Stromal cell of bone marrow (primary cell): Measurements from ENCODE around the gene STK10.
"Not testable (repeated sequence)": the region's sequence is repeated elsewhere in the genome, so short reads cannot be mapped to it uniquely, and the experiment has no call there.

Experiments used
- DNase-seq: peaks from one replicate; pipeline ENCODE4 v3.0.0-alpha.2; 2012; ENCODE audit warnings: low read depth

Gene STK10

DNA sequence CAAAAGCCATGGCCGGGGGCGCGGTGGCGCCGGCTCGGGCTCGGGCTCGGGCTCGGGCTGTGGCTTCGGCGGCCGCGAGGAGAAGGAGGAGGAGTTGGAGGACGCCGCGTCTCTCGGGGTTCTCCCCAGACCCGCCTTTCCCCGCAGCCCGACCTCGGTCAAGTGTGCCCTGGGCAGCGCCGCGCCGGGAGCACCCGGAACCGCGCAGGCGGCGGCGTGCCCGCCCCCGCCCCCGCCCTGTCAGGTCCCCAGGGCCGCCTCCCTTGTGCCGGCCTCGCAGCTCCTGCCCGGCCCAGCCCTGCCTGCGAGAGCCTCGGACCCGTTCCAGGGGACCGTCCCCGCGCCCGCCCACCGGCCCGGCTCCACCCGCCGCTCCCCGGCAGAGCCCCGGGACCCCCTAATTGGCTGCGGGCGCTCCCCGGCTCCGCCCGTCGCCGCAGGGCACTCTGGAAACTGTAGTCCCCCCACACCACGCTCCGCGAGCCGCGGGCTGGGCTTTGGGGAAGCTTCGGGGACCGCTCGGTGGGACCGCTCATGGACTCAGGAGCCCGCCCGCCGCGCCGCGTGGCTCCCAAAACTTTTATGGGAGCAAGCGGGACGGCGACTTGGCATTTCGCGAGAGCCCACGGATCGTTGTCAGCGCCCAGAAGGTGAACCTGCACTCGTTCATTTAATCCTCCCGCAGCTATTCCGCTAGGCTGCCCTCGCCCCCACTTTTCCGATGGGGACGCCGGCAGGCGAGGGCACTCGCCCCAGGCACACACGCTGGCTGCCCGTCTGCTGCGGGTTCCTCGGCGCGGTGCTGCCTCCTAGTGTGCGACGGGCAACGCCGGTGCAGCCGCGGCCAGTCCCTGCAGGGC lies at the start of gene STK10:
STK10 (minus strand) TSS at position 192 of the 860 bp plus-strand sequence; CDS start at position 10, 182 bp downstream.
- DNase-seq = peak; percentile 82

DNA sequence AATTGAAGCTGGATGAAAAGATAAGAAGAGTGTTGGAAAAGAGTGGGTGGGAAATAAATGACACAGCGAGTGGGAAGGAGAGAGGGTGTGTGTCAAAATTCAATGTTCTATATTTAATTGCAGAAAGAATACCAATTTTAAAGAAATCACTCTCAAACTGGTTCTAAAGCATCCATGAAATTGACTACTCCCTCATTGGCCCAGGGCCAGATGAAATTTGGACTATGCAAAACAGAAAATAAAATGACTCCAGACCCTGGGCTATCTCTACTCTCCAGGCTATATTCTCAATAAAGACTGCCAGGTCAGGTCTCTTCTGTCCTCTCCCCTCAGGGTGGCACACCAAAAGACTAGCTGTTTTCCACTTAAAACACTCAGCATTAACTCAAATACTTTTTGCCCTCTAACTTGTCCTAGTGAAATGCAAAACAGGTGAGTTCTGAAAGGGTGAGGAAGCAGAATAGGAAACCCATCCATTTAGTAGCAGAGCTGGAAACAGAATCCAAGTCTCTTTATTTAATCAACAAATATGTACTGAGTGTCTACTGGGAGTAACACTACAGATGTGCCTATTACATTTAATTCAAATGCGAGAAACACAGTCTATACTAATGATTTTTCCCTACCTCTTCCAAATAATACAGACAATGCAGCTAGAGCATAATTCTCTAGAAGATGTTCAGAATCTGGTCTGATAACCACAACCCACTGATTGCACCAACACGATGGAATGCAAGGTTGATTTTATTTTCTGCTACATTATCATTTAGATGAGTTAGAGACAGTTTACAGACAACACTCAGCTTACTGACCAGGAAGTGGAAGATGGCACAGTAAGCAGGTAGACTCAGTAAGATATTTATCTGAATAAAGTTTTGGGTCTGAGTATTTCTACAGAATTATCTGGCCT lies 48.1 kb upstream of the STK10 start:
- no peak for DNase-seq

DNA sequence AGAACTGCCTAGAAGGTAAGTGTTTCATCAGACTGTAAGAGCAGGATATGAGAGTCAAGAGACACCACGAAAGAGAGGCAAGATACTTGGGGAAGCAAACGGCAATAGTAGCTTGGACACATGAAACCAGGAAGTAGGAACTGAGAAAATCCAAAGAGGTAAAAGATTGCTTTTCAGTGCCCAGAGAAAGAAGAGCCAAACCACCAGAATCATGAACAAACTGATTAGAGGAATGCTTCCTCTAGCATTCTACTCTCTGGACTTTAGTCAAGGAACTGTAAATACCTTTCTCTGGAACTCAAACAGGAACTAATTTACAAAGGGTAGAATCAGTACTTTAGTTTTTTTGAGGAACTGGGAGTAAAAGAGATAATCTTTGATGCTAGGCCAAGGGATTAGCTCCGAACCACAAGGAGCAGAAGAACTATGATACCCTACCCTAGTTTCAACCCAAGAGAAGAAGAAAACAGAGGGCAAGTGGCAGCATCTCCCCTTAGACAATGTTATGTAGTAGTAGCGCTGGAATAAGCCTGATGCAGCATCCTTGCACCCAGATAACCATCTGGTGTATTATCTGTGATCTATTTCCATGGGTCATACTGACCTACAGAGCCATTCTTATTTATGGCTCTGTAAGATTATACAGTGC lies 47.2 kb upstream of the STK10 start:
- peak; percentile 4 for DNase-seq

DNA sequence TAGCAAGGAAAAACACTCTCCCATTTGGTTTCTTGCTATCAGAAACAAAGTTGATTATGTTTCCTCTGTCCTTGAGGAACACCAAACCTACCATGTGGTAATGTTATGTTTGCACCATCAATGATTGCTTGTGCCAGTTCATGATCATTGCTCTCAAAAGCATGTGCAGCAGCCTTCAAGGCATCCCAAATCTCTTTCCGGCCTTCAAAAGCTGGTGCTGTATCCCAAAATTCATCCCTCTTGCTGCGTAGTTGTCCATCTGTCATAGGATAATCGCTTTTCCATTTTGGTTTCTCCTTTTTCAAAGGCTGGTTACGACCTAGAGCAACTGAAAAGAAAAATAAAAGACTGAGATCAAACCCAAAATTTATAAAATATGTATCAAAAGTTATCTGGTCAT lies 46.0 kb upstream of the STK10 start:
- no peak for DNase-seq

DNA sequence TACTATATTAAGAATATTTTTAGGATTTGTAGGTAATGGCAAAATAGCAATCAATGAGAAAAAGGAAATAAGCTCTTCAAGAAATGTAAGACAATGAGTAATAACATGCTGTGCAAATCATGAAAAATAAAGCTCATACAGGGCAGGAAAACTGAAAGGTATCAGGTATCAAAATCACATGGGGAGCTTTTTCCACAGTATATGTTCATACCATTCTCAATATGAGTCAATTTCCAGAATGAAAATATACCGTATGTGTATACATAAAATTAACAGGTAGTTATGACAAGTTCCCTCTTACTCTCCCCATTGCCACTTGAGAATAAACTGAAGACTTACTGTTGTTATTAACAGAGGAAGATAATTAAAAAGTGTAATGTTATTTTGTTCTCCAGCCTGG lies 41.9 kb upstream of the STK10 start:
- no peak for DNase-seq

DNA sequence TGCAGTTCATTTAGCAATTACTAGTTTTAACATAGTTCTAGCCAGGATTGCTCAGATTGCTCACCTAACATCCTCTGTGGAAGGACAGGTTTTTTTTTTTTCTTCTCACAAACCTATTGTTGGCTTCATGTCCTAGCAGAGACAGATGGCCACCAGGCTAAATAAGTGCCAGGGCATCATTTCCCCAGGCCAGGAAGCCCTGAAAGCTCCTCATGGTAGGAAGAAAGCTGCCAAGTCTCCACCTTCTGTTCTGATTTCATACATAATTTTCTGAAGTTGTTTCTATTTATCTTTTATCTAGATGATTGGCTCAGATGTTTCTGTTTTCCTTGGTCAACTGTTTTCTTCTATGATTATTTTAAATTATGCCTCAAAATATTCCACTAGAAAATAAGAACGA lies 37.0 kb upstream of the STK10 start:
- DNase-seq = no peak

DNA sequence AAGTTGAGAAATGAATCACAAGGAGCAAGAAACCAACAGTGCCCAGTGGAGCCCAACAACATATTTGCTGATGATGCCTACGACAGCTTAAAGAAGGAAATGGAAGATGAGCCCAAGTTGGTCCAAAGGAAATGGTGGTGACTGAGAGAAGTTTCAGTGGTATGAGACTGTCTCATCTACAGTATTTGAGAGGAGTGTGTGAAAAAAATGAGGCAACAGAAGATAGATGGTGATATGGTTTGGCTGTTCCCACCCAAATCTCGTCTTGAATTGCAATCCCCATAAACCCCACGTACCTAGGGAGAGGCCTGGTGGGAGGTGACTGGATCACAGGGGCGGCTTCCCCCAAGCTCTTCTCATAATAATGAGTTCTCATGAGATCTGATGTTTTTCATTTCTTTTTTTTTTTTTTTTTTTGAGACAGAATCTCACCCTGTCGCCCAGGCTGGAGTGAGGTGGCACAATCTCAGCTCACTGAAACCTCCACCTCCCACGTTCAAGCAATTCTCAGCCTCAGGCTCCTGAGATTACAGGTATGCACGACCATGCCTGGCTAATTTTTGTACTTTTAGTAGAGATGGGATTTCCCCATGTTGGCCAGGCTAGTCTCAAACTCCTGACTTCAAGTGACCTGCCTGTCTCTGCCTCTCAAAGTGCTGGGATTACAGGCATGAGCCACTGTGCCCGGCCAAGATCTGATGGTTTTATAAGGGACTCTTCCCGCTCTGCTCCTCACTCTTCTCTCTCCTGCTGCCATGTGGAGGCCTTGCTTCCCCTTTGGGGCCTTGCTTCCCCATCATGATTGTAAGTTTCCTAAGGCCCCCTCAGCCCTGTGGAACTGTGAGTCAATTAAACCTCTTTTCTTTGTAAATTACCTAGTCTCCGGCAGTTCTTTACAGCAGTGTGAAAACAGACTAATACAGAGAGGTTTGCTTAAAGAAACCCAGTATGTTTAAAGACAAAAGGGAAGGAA lies 36.2 kb upstream of the STK10 start:
- DNase-seq = no peak

DNA sequence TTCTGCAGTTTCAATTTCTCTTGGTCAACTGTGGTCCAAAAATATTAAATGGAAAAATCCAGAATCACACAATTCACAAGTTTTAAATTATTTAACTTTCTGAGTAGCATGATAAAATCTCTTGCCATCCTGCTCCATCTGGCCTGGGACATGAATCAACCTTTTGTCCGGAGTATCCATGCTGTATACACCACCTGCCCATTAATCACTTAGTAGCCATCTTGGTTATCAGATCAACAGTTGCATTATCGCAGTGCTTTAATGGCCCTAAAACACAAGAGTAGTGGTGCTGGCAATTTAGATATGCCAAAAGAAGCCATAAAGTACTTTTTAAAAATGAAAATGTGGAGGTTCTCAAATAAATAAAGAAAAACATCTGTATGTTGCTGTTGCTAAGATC lies 31.3 kb upstream of the STK10 start:
- no peak for DNase-seq

DNA sequence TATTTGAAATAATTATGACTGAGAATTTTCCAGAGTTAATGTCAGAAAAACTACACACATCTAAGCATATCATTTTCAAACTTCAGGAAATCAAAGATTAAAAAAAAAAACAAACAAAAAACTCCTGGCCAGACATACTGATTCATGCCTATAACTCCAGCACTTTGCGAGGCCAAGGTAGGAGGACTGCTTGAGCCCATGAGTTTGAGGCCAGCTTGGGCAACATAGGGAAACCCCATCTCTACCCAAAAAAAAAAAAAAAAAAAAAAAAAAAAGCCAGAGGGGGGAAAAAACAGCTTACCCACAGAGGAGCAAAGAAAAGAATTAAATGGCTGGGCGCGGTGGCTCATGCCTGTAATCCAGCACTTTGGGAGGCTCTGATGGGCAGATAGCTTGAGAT lies 28.3 kb upstream of the STK10 start:
- no peak for DNase-seq

DNA sequence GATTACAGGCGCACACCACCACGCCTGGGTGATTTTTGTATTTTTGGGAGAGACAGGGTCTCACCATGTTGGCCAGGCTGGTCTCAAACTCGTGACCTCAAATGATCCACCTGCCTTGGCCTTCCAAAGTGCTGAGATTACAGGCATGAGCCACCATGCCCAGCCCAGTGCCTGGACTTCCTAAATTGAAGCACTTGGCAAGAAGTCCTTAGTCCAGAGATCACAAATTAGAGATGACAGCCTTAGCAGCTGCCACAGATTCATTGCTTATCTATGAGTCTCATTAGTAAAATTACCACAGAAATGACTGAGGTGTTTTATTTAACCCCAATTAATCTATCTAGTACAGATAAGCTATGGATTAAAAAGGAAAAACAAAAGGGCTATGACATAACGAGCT lies 25.1 kb upstream of the STK10 start:
- no peak for DNase-seq

DNA sequence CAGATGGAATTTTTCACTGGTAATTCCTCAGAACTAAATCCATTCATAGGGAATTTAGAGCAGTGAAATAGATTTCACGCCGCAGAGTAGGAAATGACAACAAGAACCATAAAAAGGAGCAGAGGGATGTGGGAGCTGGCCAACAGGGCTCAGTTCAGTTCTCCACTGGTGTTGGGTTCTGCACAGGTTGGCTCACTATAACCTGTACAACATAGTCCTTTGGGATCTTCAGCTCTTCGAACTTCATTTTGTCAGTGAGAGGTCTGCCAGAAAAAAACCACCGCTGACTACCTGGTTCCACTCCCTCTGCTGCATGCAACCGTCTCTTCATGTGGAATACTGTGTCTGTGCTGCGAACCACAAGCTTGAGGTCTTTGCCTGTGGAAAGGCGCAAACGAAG lies 23.7 kb upstream of the STK10 start:
- no peak for DNase-seq

DNA sequence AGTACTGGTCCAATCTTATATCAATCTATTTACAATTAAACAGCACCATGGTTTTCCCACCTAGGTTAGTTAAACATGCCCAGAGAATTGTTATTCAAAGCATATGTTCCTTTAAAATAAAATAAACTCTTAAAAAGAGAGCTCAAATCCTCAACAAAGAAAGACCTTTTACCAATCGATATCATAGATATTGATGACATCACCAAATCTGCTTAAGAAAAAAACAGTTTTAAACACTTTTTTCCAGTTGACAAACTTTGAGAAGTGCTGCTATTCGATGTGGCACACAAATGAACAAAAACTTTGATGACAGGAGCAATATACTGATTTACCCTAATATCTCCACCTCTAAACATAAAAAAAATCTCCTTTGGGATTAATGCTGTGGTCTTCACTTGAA lies 21.7 kb upstream of the STK10 start:
- no peak for DNase-seq

DNA sequence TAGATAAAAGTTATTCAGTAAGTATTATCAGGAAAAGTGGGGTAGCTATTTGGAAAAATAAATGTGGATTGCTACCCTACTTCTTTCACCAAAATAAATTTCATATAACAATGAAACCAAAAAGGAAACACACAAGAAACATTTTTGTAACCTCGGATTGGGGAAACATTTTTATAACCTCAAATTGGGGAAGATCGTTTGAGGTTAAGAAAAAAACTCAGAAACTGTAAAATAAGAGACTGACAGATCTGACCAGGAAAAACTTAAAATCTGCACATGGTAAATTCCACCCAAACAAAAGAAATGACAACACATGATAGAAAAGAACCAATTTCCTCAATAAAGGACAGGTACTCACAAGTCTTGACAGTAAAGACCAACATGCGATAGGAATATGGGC lies 19.5 kb upstream of the STK10 start:
- DNase-seq = no peak

DNA sequence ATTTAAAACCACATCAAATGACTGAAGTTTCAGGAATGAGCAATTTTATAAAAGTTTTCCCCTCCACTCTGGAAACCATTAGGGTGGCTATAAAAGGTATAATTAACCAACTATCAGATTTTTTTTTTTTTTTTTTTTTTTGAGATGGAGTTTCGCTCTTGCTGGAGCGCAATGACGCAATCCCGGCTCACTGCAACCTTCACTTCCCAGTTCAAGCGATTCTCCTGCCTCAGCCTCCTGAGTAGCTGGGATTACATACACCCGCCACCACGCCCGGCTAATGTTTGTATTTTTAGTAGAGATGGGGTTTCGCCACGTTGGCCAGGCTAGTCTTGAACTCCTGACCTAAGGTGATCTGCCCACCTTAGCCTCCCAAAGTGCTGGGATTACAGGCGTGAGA lies 18.0 kb upstream of the STK10 start:
- DNase-seq = not testable (repeated sequence)

DNA sequence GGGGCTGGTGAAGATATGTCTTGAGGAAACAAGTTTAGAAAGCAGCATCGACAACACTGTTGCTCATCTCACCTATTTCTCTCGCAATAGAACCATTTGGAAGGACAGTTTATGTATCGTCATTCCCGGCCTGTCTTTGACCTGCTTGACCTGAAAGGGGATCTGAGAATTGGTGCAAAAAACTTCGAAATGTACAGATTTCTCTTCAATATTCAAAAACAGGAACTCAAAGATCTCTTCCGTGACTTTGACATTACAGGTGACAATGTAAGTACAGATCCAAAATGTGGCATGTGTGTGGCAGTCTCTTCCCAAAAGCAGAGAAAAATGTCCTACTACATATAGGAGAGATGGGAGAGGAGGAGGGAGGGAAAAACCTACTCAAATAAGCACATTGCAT lies 12.5 kb upstream of the STK10 start:
- DNase-seq = no peak

DNA sequence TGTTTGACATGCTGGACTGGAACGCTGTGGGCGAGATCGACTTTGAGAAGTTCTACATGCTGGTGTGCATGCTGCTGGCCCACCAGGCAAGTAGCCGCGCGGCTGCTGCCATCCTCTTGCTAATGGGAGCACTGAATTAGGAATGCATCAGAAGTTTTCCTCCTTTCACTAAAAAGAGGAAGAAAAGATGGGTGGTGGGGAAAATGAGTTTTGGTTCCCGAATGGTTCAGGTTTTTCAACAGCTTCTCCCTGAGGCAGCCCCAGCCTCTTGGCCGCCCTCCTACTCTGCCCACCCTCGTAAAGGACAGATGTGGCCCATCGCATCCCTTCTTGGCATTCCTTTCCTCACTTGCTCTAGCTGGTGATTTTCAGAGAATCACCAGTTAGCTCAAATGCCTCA lies 11.4 kb upstream of the STK10 start:
- DNase-seq = no peak

DNA sequence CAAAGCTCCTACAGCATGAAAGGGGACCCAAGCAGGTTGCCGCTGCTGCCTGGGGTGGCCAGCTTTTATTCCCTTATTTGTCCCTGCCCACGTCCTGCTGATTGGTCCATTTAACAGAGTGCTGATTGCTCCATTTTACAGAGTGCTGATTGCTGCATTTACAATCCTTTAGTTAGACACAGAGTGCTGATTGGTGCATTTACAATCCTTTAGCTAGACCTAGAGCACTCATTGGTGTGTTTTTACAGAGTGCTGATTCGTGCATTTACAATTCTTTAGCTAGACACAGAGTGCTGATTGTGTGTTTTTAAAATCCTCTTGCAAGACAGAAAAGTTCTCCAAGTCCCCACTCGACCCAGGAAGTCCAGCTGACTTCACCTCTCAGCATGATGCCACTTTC lies 9.8 kb upstream of the STK10 start:
- DNase-seq = not testable (repeated sequence)

DNA sequence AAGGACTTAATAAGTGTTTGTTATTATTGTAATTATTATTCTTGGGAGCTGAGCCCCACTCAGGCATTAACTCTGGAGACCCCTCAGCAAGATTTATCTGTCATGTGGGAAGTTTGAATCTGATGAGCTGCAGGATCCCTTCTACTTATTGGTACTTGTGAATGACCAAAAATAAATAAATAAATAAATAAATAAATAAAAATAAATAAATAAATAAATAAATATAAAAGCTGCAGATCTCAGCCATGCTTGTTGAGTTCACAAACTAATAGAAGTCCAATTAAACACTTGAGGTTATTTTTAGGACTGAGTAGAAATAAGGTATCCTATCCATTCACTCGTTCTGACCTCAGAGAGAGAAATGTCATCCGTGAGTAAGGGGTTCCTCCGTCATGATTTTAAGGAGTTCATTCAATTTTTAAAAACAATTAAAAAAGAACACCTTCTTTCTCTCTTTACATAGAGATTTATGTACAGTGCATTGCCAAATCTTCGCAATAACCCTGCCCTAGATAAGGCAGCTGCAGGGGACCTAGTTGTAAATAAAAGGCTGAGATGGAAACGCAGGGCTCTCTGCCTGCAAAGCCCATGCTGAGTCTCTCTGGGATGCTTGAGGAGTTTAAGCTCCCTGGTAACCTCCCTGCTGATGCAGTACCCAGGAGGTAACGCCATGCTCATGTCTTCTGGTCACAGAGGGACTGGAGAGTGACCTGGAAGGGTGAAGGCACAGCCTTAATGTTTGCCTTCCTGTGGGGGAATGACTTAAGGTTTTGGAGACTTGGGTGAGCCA lies 7.2 kb upstream of the STK10 start:
- DNase-seq = no peak

DNA sequence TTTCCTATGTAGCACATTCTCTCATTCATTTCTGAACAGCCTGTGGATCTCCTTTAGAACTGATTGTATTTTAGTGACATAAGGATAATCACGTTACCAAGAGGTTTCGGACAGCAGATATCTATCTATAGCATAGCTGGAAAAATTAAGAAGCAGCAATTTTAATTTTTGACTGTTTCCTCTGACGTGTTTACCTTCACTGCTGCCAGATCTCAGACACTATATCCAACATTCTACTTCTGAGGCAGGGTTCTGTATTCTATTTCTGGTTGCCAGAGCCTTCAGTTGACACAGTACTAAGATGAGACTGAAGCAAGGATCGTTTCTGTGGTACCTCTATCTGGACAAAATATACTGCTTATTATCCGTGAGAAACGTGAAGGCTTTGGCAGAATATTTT lies 5.8 kb upstream of the STK10 start, which contains the start of gene EFCAB9:
EFCAB9 (plus strand) TSS at position 301 of the 400 bp plus-strand sequence; CDS start at position 302, 1 bp downstream.
- DNase-seq = no peak

DNA sequence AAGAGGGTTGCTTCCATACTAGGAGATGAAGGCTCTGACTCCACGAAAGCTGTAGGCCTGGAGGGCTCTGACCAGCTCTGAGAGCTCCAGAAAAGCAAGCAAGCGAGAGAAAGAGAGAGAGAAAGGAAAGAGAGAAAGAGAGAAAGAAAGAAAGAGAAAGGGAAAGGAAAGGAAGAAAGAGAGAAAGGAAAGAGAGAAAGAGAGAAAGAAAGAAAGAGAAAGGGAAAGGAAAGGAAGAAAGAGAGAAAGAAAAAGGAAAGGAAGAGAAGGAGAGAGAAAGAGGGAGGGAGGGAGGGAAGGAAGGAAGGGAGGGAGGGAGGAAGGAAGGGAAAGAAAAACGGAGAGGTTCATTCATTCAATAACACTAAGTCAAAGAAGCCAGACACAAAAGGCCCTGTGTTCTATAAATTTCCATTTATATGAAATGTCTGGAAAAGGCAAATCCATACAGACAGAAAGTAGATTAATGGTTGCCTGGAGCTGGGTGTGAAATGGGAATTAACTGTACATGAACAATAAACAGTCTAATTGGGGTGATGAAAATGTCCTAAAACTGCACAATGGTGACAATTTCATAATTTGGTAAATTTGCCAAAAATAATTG lies 1.8 kb upstream of the STK10 start:
- DNase-seq = no peak
